Adrenal gland (tissue), 5 donors: ENCODE measurements around the gene OPN1MW2.
"Not testable (repeated sequence)": the region's sequence is repeated elsewhere in the genome, so short reads cannot be mapped to it uniquely, and the experiment has no call there.

Source experiments
- CTCF ChIP-seq, 6 experiments: fragments of 450-650 bp in 4 of 6; fragments of 200-600 bp in 2 of 6; sonication (generic) in 1 of 6; IDR thresholded peaks; 1 replicate in 5 of 6; 2 replicates in 1 of 6; pipeline versions ENCODE4 v1.5.1 to v1.8.0; 2016 to 2021; ENCODE audit warnings: antibody characterized with exemption in 6 of 6, mild to moderate bottlenecking in 2 of 6, moderate library complexity in 1 of 6
- POLR2A ChIP-seq, 2 donors: fragments of 450-650 bp; IDR thresholded peaks; one replicate each; pipeline ENCODE4 v1.6.1; 2017; ENCODE audit warnings: antibody characterized with exemption in 2 of 2, mild to moderate bottlenecking in 2 of 2, moderate library complexity in 1 of 2
- donor health status: DM: no; HTN: no; CAD: no.

- not testable (repeated sequence) for TF ChIP-seq POLR2A, CTCF (IDR thresholded peaks at IDR 0.05)
Observed at GRCh38 chrX:154258711-154259110, 39.2 kb downstream of the OPN1MW2 start.
